ENCODE measurements around the gene NOSTRIN. TPM values are rescaled to one million over a fixed set of nuclear protein-coding genes. Genes with fewer than 3 reads are reported as not detected.
"Not testable (repeated sequence)": the region's sequence is repeated elsewhere in the genome, so short reads cannot be mapped to it uniquely, and the experiment has no call there.

The NOSTRIN gene
- total RNA-seq, 1 donor from 2014 or later: 0.98 TPM

- no peak for DNase-seq (ENCODE audit: low spot score in 2 of 2, unreplicated experiment in 2 of 2)
- TF ChIP-seq, protein P1, sequence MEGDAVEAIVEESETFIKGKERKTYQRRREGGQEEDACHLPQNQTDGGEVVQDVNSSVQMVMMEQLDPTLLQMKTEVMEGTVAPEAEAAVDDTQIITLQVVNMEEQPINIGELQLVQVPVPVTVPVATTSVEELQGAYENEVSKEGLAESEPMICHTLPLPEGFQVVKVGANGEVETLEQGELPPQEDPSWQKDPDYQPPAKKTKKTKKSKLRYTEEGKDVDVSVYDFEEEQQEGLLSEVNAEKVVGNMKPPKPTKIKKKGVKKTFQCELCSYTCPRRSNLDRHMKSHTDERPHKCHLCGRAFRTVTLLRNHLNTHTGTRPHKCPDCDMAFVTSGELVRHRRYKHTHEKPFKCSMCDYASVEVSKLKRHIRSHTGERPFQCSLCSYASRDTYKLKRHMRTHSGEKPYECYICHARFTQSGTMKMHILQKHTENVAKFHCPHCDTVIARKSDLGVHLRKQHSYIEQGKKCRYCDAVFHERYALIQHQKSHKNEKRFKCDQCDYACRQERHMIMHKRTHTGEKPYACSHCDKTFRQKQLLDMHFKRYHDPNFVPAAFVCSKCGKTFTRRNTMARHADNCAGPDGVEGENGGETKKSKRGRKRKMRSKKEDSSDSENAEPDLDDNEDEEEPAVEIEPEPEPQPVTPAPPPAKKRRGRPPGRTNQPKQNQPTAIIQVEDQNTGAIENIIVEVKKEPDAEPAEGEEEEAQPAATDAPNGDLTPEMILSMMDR (IDR thresholded peaks at IDR 0.05; ENCODE audit: unreplicated experiment): no peak
- H3K9me3 Mint-ChIP-seq: no peaks in the 10 kb centered on the region
These were observed 17.4 kb upstream of the NOSTRIN start for GRCh38 chr2:168784993-168785392.

GRCh38 chr2:168787098-168787781 is 15.2 kb upstream of the NOSTRIN start:
- Mint-ChIP-seq H3K9me3 (peaks cover 4% of the 10 kb centered on the region), H3K27ac (no peak overlapping the region), H3K27me3 (ENCODE audit: low read depth) (no peaks in the 10 kb centered on the region), H3K4me3 (no peak overlapping the region), H3K4me1 (no peaks in the 10 kb centered on the region), H3K36me3 (no peaks in the 10 kb centered on the region)
- TF ChIP-seq, protein P1 (IDR thresholded peaks at IDR 0.05; ENCODE audit: unreplicated experiment): no peak
- no peak for DNase-seq (ENCODE audit: low spot score in 2 of 2, unreplicated experiment in 2 of 2)

More at GRCh38 chr2:168784993-168785392, 17.4 kb upstream of the NOSTRIN start:
- no peak overlapping the region for H3K27ac Mint-ChIP-seq
- H3K36me3 Mint-ChIP-seq: no peaks in the 10 kb centered on the region
- H3K4me1 Mint-ChIP-seq: peaks cover 6% of the 10 kb centered on the region
- no peak overlapping the region for H3K4me3 Mint-ChIP-seq
- no peaks in the 10 kb centered on the region for H3K27me3 Mint-ChIP-seq (ENCODE audit: low read depth)

- Mint-ChIP-seq H3K36me3 (no peaks in the 10 kb centered on the region), H3K4me1 (no peaks in the 10 kb centered on the region), H3K9me3 (peaks cover 4% of the 10 kb centered on the region), H3K27me3 (ENCODE audit: low read depth) (no peaks in the 10 kb centered on the region), H3K4me3 (no peak overlapping the region), H3K27ac (no peak overlapping the region)
- TF ChIP-seq, protein P1 (IDR thresholded peaks at IDR 0.05; ENCODE audit: unreplicated experiment): no peak
- no peak for DNase-seq (ENCODE audit: low spot score in 2 of 2, unreplicated experiment in 2 of 2)
These were observed 14.6 kb upstream of the NOSTRIN start for GRCh38 chr2:168787782-168788376.

- Mint-ChIP-seq H3K4me3 (no peak overlapping the region), H3K27ac (no peak overlapping the region), H3K27me3 (ENCODE audit: low read depth) (no peaks in the 10 kb centered on the region), H3K36me3 (no peaks in the 10 kb centered on the region), H3K4me1 (no peaks in the 10 kb centered on the region), H3K9me3 (peaks cover 4% of the 10 kb centered on the region)
- DNase-seq (ENCODE audit: low spot score in 2 of 2, unreplicated experiment in 2 of 2): no peak
- TF ChIP-seq, protein P1 (IDR thresholded peaks at IDR 0.05; ENCODE audit: unreplicated experiment): no peak
These were observed 12.7 kb upstream of the NOSTRIN start for GRCh38 chr2:168789776-168790175.

- Mint-ChIP-seq H3K4me3 (no peak overlapping the region), H3K27me3 (ENCODE audit: low read depth) (no peaks in the 10 kb centered on the region), H3K9me3 (peaks cover 4% of the 10 kb centered on the region), H3K27ac (no peak overlapping the region), H3K4me1 (no peaks in the 10 kb centered on the region), H3K36me3 (no peaks in the 10 kb centered on the region)
- TF ChIP-seq, protein P1 (IDR thresholded peaks at IDR 0.05; ENCODE audit: unreplicated experiment): no peak
- no peak for DNase-seq (ENCODE audit: low spot score in 2 of 2, unreplicated experiment in 2 of 2)
These were observed 12.1 kb upstream of the NOSTRIN start for GRCh38 chr2:168790226-168790902.

GRCh38 chr2:168791140-168791539 is 11.3 kb upstream of the NOSTRIN start:
- not testable (repeated sequence) for H3K36me3 Mint-ChIP-seq; H3K4me3 Mint-ChIP-seq; H3K4me1 Mint-ChIP-seq; H3K27me3 Mint-ChIP-seq (ENCODE audit: low read depth); H3K27ac Mint-ChIP-seq; H3K9me3 Mint-ChIP-seq; DNase-seq (ENCODE audit: low spot score in 2 of 2, unreplicated experiment in 2 of 2)

Data from mesothelial cell of epicardium (in vitro differentiated cells).